Stimulated activated CD4-positive, alpha-beta T cell treated with anti-CD3 and anti-CD28 coated beads, Interleukin-15, amount 100 ng/mL, for 1 hour (primary cell): ENCODE results near the gene PROCR.
"Not testable (repeated sequence)": the region's sequence is repeated elsewhere in the genome, so short reads cannot be mapped to it uniquely, and the experiment has no call there.

Source experiments
- DNase-seq, 2 donors: peaks; one replicate each; pipeline ENCODE4 v3.0.0-alpha.2; 2020; ENCODE audit warnings: low read depth in 1 of 2, low spot score in 1 of 2

PROCR gene

GRCh38 chr20:35192118-35192872, 20.4 kb downstream of the PROCR start:
- no peak for DNase-seq

DNA sequence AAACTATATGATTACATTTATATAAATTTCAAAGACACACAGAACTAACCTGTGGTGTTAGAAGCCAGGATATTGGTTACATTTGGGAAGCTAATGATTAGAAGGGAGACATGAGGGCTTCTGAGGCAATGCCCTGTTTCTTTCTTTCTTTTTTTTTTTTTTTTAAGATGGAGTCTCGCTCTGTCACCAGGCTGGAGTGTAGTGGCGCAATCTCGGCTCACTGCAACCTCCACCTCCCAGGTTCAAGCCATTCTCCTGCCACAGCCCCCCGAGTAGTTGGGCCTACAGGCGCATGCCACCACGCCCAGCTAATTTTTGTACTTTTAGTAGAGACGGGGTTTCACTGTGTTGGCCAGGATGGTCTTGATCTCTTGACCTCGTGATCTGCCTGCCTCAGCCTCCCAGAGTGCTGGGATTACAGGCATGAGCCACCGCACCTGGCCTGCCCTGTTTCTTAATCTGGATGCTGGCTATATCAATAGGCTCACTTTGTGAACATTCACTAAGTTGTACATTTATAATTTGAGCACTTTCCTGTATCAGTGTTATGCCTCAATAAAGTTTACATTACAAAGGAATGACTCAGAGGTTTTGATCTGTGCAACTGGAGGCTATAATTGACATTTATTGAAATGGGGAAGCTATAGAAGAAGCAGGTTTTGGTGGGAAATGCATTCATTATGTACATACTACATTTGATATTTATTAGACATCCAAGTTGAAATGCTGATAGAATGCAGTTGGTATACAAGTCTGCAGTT, 21.3 kb downstream of the PROCR start:
- not testable (repeated sequence) for DNase-seq

- no peak for DNase-seq
These were observed 24.4 kb downstream of the PROCR start for GRCh38 chr20:35196313-35196712.

GRCh38 chr20:35199740-35200139, 27.9 kb downstream of the PROCR start:
- DNase-seq, result no peak

- DNase-seq, result no peak
These were observed 28.4 kb downstream of the PROCR start for GRCh38 chr20:35200267-35200666.

- DNase-seq, result not testable (repeated sequence)
These were observed 29.6 kb downstream of the PROCR start for GRCh38 chr20:35201467-35201866.

- DNase-seq, result no peak
These were observed 34.9 kb downstream of the PROCR start for GRCh38 chr20:35206802-35207201.

- DNase-seq, result peak; percentile 45 to 53
These were observed 36.2 kb downstream of the PROCR start for GRCh38 chr20:35207950-35208611.

GRCh38 chr20:35215066-35215956, 43.4 kb downstream of the PROCR start:
- no peak for DNase-seq

GRCh38 chr20:35216541-35216940, 44.7 kb downstream of the PROCR start:
- no peak for DNase-seq

DNA sequence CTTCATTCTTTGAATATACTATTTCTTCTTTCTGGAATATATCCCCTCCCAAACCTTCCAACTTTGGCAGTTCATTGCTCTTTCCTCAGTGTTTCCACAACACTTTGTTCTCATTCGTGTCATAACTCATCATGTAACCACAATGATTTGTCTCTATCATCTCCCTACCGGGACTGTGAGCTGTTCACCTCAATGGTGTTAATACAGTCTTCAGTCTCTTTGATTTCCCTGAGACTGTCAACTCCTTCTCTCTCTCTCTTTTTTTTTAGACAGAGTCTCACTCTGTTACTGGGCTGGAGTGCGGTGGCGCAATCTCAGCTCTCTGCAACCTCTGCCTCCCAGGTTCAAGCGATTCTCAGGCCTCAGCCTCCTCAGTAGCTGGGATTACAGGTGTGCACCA, 52.1 kb downstream of the PROCR start:
- DNase-seq, result no peak

DNA sequence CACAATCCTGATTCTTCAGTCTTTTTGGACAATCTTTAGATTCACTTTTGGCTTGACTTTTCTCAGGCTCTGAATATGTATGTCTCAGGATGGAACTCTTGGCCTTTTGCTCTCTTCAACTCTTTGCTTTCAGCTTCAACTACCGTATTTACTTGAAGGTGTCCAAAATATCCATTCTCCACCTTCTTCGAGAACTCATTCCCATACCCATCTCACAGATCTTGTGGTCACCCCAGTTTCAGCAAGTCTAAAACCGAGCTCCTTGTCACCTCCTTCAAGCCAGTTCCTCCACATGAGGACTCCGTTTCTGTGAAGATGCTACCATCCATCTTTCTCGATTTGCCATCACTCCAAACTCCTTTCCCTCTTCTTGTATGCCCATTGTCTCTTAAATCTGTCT, 52.7 kb downstream of the PROCR start:
- no peak for DNase-seq

DNA sequence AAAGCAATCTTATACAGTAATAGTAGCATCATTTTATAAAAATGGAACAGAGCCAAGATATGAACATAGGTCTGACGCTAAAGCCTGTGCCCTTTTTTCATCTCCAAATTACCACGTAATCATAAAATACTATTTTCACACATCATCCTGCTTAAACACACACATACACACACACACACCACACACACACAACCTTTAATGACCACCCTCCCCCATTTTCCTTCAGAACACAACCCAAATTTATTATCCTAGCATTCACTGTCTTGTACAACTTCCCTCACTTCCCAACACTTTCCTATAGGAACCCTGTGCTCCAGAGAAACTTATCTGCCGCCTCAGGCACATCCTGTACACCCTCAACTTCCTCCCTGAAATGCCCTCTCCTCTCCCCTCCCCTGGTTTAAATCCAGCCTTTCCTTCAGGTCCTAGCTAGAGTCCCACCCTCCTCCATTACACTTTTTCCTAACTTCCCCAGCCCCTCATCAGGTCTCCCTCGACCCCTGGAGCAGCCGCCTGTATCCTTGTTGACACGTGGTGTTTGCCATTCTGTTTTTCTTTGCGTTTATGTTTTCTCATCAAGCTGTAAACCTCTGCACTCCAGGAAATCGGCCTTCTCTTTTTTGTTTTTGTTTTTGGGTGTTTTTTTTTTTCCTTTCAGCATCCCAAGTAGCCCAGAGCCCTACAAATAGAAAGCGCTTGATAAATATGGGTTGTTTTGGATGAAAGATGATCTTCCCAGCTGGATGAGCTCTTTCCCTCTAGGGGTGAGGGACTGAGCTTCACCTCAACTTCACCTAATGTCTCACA, 53.6 kb downstream of the PROCR start:
- DNase-seq, result no peak

DNA sequence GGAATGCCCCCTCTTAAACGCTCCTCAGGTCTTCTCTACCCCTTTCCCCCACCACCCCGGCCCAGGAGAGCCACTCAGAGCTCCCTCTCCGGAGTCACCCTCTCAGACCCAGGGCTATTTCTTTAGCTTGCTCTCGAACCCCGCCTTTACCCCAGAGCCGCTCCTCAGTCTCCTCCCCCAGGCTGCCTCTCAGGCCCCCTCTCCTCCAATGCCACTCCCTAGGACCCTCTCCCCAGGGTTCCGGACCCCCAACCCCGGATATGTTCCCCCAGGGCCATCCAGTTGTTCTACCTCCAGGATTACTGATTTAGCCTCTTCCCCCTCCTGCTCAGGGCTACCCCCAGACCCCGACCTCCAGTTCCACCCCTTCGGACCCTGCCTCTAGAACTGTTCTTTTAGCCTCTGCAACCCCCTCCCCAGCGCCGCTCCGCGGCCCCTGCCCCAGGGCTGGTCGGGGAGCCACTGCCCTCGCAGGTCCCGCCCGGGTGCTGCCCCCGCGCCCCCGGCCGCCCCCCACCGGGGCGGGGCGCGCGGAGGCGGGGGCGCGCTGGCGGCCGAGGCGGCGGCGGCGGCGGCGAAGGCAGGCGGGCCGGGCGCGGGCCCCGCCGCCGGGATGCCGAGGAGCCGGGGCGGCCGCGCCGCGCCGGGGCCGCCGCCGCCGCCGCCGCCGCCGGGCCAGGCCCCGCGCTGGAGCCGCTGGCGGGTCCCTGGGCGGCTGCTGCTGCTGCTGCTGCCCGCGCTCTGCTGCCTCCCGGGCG, 54.4 kb downstream of the PROCR start, which contains the start of gene MMP24:
TSS of gene MMP24 (plus strand) at position 565 of the 758 bp plus-strand sequence. CDS start at position 614, 49 bp downstream.
- no peak for DNase-seq
